Activated naive CD4-positive, alpha-beta T cell treated with anti-CD3 and anti-CD28 coated beads, Interleukin-2, amount 10 ng/mL, durations not matched to agents 7 days and 5 days (primary cell): Measurements from ENCODE around the gene ATAD3B.

Experiments used
- CTCF ChIA-PET: fragments of 350-600 bp; sonication (Branson Sonifier 250); formaldehyde crosslinking; loops from one replicate; lab custom pipeline; 2021; ENCODE audit warnings: antibody characterized with exemption; lab: Charles Lee
- DNase-seq: peaks from one replicate; pipeline ENCODE4 v3.0.0-alpha.2; 2020
- H3K27ac Mint-ChIP-seq: one replicate; pipeline ENCODE4 v1.8.0; 2021; ENCODE audit warnings: mild to moderate bottlenecking, moderate library complexity, mixed read lengths
- H3K27me3 Mint-ChIP-seq: one replicate; pipeline ENCODE4 v1.8.0; 2021; ENCODE audit warnings: mild to moderate bottlenecking, mixed read lengths
- H3K36me3 Mint-ChIP-seq: one replicate; pipeline ENCODE4 v1.8.0; 2021; ENCODE audit warnings: mixed read lengths
- H3K4me1 Mint-ChIP-seq: one replicate; pipeline ENCODE4 v1.8.0; 2021; ENCODE audit warnings: mixed read lengths
- H3K4me3 Mint-ChIP-seq: one replicate; pipeline ENCODE4 v1.8.0; 2021; ENCODE audit warnings: mild to moderate bottlenecking, moderate library complexity, mixed read lengths
- H3K9me3 Mint-ChIP-seq: one replicate; pipeline ENCODE4 v1.8.0; 2021; ENCODE audit warnings: mixed read lengths

The ATAD3B gene

GRCh38 chr1:1538989-1539309 lies 67.4 kb downstream of the ATAD3B start:
- CTCF ChIA-PET, result no interaction called here
- Mint-ChIP-seq H3K27me3 (peaks cover 17% of the 10 kb centered on the region), H3K27ac (no peak overlapping the region), H3K4me1 (peaks cover 2% of the 10 kb centered on the region), H3K4me3 (no peak overlapping the region), H3K36me3 (peaks cover 12% of the 10 kb centered on the region), H3K9me3 (no peaks in the 10 kb centered on the region)
- no peak for DNase-seq

- no peaks in the 10 kb centered on the region for H3K9me3 Mint-ChIP-seq
- CTCF ChIA-PET, result no interaction called here
- H3K27ac Mint-ChIP-seq, result no peak overlapping the region
- peaks cover 2% of the 10 kb centered on the region for H3K4me1 Mint-ChIP-seq
- peaks cover 17% of the 10 kb centered on the region for H3K27me3 Mint-ChIP-seq
- peaks cover 12% of the 10 kb centered on the region for H3K36me3 Mint-ChIP-seq
- H3K4me3 Mint-ChIP-seq, result peak overlapping the region; percentile 53
- no peak for DNase-seq
Measured at GRCh38 chr1:1539310-1540089, 67.9 kb downstream of the ATAD3B start.

GRCh38 chr1:1540090-1540817 lies 68.7 kb downstream of the ATAD3B start, which contains the start of gene TMEM240:
TSS of gene TMEM240 (minus strand) at chr1:1540624. CDS start at chr1:1540346, 278 bp downstream.
- CTCF ChIA-PET, result no interaction called here
- H3K27ac Mint-ChIP-seq, result no peak within 1 kb of the TSS
- H3K36me3 Mint-ChIP-seq, result peaks cover 12% of the 10 kb centered on the region
- peak within 1 kb of the TSS; percentile 53 for H3K4me3 Mint-ChIP-seq
- H3K9me3 Mint-ChIP-seq, result no peaks in the 10 kb centered on the region
- DNase-seq, result peak; percentile 69
- H3K4me1 Mint-ChIP-seq, result peaks cover 2% of the 10 kb centered on the region
- H3K27me3 Mint-ChIP-seq, result peaks cover 17% of the 10 kb centered on the region

- CTCF ChIA-PET, result no interaction called here
- peaks cover 12% of the 10 kb centered on the region for H3K36me3 Mint-ChIP-seq
- H3K27ac Mint-ChIP-seq, result no peak overlapping the region
- H3K27me3 Mint-ChIP-seq, result peaks cover 17% of the 10 kb centered on the region
- H3K4me3 Mint-ChIP-seq, result peak overlapping the region; percentile 7
- no peaks in the 10 kb centered on the region for H3K9me3 Mint-ChIP-seq
- H3K4me1 Mint-ChIP-seq, result peaks cover 2% of the 10 kb centered on the region
- DNase-seq, result no peak
Measured at GRCh38 chr1:1540818-1541628, 69.5 kb downstream of the ATAD3B start.

- H3K9me3 Mint-ChIP-seq, result no peaks in the 10 kb centered on the region
- no peak overlapping the region for H3K27ac Mint-ChIP-seq
- peak overlapping the region; percentile 7 for H3K4me3 Mint-ChIP-seq
- no peak for DNase-seq
- H3K36me3 Mint-ChIP-seq, result peaks cover 12% of the 10 kb centered on the region
- CTCF ChIA-PET, result no interaction called here
- peaks cover 2% of the 10 kb centered on the region for H3K4me1 Mint-ChIP-seq
- peaks cover 17% of the 10 kb centered on the region for H3K27me3 Mint-ChIP-seq
Measured at GRCh38 chr1:1541956-1542765, 70.6 kb downstream of the ATAD3B start.

- Mint-ChIP-seq H3K27ac (no peak overlapping the region), H3K36me3 (peaks cover 13% of the 10 kb centered on the region), H3K4me1 (peaks cover 2% of the 10 kb centered on the region), H3K4me3 (no peak overlapping the region), H3K9me3 (no peaks in the 10 kb centered on the region), H3K27me3 (peaks cover 17% of the 10 kb centered on the region)
- DNase-seq, result no peak
- CTCF ChIA-PET, result no interaction called here
Measured at GRCh38 chr1:1542766-1543705, 71.5 kb downstream of the ATAD3B start.

- H3K9me3 Mint-ChIP-seq, result no peaks in the 10 kb centered on the region
- H3K4me3 Mint-ChIP-seq, result no peak overlapping the region
- peaks cover 11% of the 10 kb centered on the region for H3K27me3 Mint-ChIP-seq
- DNase-seq, result no peak
- H3K4me1 Mint-ChIP-seq, result peaks cover 2% of the 10 kb centered on the region
- peaks cover 14% of the 10 kb centered on the region for H3K36me3 Mint-ChIP-seq
- H3K27ac Mint-ChIP-seq, result no peak overlapping the region
- CTCF ChIA-PET, result no interaction called here
Measured at GRCh38 chr1:1543706-1544099, 72.1 kb downstream of the ATAD3B start.

GRCh38 chr1:1544544-1544943 lies 73.0 kb downstream of the ATAD3B start:
- Mint-ChIP-seq H3K27me3 (peaks cover 3% of the 10 kb centered on the region), H3K36me3 (peaks cover 14% of the 10 kb centered on the region), H3K9me3 (no peaks in the 10 kb centered on the region), H3K4me3 (no peak overlapping the region), H3K4me1 (peaks cover 2% of the 10 kb centered on the region), H3K27ac (no peak overlapping the region)
- CTCF ChIA-PET, result no interaction called here
- no peak for DNase-seq
